Measurements from ENCODE around the gene STAT5B.

- TF ChIP-seq ZNF207 (IDR thresholded peaks at IDR 0.05; ENCODE audit: borderline replicate concordance), result no peak
- no peak for TF ChIP-seq AGO1 (IDR thresholded peaks at IDR 0.05; ENCODE audit: low read depth, low read length, poor library complexity, severe bottlenecking)
- no peak for TF ChIP-seq SETDB1 (CRISPR knock-in tag; IDR thresholded peaks at IDR 0.05; ENCODE audit: borderline replicate concordance)
- TF ChIP-seq ZNF660 (CRISPR knock-in tag; IDR thresholded peaks at IDR 0.05; ENCODE audit: borderline replicate concordance, low read depth), result no peak
- no peak for TF ChIP-seq CTCF (CRISPR knock-in tag; IDR thresholded peaks at IDR 0.05)
- no peak for TF ChIP-seq MTF2 (CRISPR knock-in tag; IDR thresholded peaks at IDR 0.05; ENCODE audit: borderline replicate concordance)
Measured at GRCh38 chr17:42212382-42212781, 63.8 kb downstream of the STAT5B start.
